ES-I3 (cell line): ENCODE results near the gene SLC7A7.
A peak's percentile ranks its signal among the peaks of the same experiment; 100 is the strongest.
"Not testable (repeated sequence)": the region's sequence is repeated elsewhere in the genome, so short reads cannot be mapped to it uniquely, and the experiment has no call there.

Experiments used
- H3K36me3 ChIP-seq: 2 replicates; pipeline ENCODE4 v1.6.1; 2013; ENCODE audit warnings: mild to moderate bottlenecking, low read length, control low read depth, moderate library complexity; ENCODE audit not compliant: insufficient read depth
- H3K4me1 ChIP-seq: 2 replicates; pipeline ENCODE4 v1.6.1; 2013; ENCODE audit warnings: mild to moderate bottlenecking, control low read depth, low read length; ENCODE audit not compliant: insufficient read depth
- H3K9ac ChIP-seq: 2 replicates; pipeline ENCODE4 v1.6.1; 2013; ENCODE audit warnings: low read depth, mild to moderate bottlenecking, low read length, moderate library complexity
- H3K9me3 ChIP-seq: 2 replicates; pipeline ENCODE4 v1.6.1; 2013; ENCODE audit warnings: mild to moderate bottlenecking, low read length, moderate library complexity; ENCODE audit not compliant: control insufficient read depth, insufficient read depth

The SLC7A7 gene

DNA sequence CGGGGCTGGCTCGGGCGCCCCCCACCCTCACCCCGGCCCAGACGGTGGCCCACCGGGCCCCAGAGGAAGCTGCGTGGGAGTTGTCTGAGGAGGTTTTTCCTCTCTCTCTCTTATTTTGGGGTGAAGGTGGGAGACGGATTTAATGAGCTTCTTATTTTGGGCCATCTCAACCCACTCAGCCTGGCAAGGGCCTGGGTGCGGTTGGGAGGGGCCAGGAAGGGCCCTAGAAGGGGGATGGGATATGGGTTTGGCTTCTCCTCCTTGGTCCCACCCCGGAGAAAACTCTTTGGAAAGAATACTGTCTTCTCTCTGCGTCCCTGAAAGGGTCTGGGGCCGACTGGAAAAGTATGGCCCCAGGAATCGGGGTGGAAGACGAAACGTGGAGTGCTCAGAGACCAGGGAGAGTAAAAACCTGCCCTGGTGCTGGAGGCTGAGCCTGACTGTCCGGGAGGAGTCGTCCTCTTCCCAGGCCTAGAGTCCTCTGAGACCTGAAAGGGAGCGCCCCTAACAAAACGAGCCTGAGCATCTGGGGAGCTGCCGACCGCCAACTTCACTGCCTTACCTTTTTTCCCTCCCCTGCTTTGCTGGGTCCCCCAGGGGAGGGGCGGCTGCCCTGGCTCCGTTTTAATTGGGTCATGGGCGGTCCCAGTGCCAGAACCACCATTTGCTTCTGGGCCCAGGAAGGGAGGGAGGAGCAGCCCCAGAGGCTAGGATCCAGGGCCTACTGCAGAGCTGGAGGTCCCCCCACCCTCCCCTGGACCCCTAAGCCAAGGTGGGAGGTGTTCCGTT is 22.7 kb upstream of the SLC7A7 start:
- Histone ChIP-seq H3K4me1 (peaks cover 19% of the 10 kb centered on the region), H3K9me3 (no peaks in the 10 kb centered on the region), H3K9ac (peak overlapping the region; percentile 92), H3K36me3 (peaks cover 16% of the 10 kb centered on the region; the same call in 1 of the 2 replicates)

- peaks cover 11% of the 10 kb centered on the region; the same call in 1 of the 2 replicates for H3K36me3 ChIP-seq
- H3K9ac ChIP-seq, result peak overlapping the region; percentile 92
- H3K4me1 ChIP-seq, result peaks cover 19% of the 10 kb centered on the region
- no peaks in the 10 kb centered on the region for H3K9me3 ChIP-seq
These were observed 22.0 kb upstream of the SLC7A7 start for GRCh38 chr14:22837114-22837749.

DNA sequence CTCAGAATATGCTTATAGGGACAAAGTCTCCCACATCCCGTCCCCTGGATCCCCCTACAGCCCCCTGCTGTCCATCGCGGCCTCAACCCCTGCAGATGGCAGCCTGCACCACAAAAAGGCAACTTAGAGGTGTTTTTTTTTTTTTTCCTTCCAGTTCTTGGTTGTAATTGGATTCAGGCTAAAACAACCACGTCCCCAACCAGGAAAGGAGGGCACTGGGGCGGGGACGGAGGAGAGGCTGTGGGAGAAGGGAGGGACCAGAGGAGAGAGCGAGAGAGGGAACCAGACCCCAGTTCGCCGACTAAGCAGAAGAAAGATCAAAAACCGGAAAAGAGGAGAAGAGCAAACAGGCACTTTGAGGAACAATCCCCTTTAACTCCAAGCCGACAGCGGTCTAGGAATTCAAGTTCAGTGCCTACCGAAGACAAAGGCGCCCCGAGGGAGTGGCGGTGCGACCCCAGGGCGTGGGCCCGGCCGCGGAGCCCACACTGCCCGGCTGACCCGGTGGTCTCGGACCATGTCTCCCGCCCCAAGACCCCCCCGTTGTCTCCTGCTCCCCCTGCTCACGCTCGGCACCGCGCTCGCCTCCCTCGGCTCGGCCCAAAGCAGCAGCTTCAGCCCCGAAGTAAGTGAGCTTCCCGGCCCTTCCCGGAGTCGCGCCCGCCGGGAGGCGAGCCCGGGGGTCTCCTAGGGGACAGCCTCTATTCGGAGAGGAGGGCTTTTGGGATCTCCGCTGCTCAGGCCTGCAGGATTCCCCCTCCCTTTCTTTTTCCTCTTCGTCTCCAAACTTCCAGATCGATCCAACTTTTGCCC is 21.3 kb upstream of the SLC7A7 start, which contains the start of gene MMP14:
Gene MMP14 (plus strand): TSS at position 285 of the 813 bp plus-strand sequence. CDS start 233 bp downstream, at position 518.
- H3K9ac ChIP-seq, result peak within 1 kb of the TSS; percentile 92
- H3K4me1 ChIP-seq, result peaks cover 19% of the 10 kb centered on the region
- 0 out of 2 replicates have a peak, but pooled peaks cover 7% of the 10 kb centered on the region for H3K36me3 ChIP-seq

GRCh38 chr14:22835505-22835904 is 20.3 kb upstream of the SLC7A7 start:
- Histone ChIP-seq H3K36me3 (0 out of 2 replicates have a peak, but pooled peaks cover 9% of the 10 kb centered on the region), H3K9me3 (no peaks in the 10 kb centered on the region), H3K9ac (0 out of 2 replicates have a peak overlapping the region, but pooled peaks have one; percentile 92)

More for the DNA sequence above, 21.3 kb upstream of the SLC7A7 start, which contains the start of gene MMP14:
- no peaks in the 10 kb centered on the region for H3K9me3 ChIP-seq

GRCh38 chr14:22830443-22831010 is 15.3 kb upstream of the SLC7A7 start:
- Histone ChIP-seq H3K36me3 (0 out of 2 replicates have a peak, but pooled peaks cover 7% of the 10 kb centered on the region), H3K9ac (peak overlapping the region; percentile 91), H3K4me1 (0 out of 2 replicates have a peak, but pooled peaks cover 5% of the 10 kb centered on the region), H3K9me3 (no peaks in the 10 kb centered on the region)

More at GRCh38 chr14:22835505-22835904, 20.3 kb upstream of the SLC7A7 start:
- H3K4me1 ChIP-seq, result peaks cover 19% of the 10 kb centered on the region

DNA sequence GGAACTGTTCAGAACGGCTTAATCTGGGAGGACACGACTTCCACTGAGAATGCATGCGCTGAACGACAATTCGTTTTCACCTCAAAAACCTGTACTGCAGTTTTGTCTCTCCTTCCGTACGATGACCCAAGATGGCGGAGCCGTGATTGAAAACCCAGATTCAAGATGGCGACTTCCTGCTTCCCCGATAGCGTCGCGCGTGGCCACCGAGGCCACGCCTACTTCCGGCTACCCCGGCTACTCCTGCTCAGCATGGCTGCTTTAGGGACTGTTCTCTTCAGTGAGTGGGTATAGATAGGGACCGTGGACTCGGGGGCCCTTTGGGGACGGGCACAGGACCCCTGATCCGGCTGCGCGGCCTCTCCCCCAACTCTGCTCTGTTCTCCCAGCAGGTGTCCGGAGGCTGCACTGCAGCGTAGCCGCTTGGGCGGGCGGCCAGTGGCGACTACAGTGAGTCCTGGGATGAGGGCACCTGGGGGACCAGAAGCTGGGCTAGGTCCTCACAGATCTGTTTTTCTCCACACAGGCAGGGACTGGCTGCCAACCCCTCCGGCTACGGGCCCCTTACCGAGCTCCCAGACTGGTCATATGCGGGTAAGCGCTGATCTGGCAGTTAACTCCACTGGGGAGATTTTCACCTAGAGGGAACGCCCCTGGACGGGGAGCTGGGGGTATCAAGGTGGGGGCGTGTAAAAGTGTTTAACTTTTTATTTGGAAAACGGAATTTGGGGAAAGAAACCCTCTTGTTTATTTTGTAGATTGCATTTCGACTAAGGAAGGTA is 14.6 kb upstream of the SLC7A7 start, which contains the start of gene MRPL52:
Gene MRPL52 (plus strand): TSS at position 227 of the 782 bp plus-strand sequence. CDS start 26 bp downstream, at position 253.
- peaks cover 8% of the 10 kb centered on the region for H3K4me1 ChIP-seq
- 0 out of 2 replicates have a peak, but pooled peaks cover 6% of the 10 kb centered on the region for H3K36me3 ChIP-seq
- H3K9ac ChIP-seq, result peak within 1 kb of the TSS; percentile 91
- no peaks in the 10 kb centered on the region for H3K9me3 ChIP-seq

- not testable (repeated sequence) for H3K36me3 ChIP-seq, H3K9me3 ChIP-seq
- peak overlapping the region; percentile 91 for H3K9ac ChIP-seq
- H3K4me1 ChIP-seq, result peaks cover 12% of the 10 kb centered on the region
These were observed 13.9 kb upstream of the SLC7A7 start for GRCh38 chr14:22829076-22829660.

GRCh38 chr14:22824711-22825359 is 9.6 kb upstream of the SLC7A7 start:
- no peak overlapping the region for H3K9ac ChIP-seq
- H3K9me3 ChIP-seq, result no peaks in the 10 kb centered on the region

GRCh38 chr14:22822571-22823098 is 7.4 kb upstream of the SLC7A7 start:
- Histone ChIP-seq H3K9ac (peak overlapping the region; percentile 92), H3K9me3 (no peaks in the 10 kb centered on the region), H3K36me3 (no peaks in the 10 kb centered on the region), H3K4me1 (peaks cover 32% of the 10 kb centered on the region)

More at GRCh38 chr14:22824711-22825359, 9.6 kb upstream of the SLC7A7 start:
- Histone ChIP-seq H3K36me3 (no peaks in the 10 kb centered on the region), H3K4me1 (peaks cover 23% of the 10 kb centered on the region)

DNA sequence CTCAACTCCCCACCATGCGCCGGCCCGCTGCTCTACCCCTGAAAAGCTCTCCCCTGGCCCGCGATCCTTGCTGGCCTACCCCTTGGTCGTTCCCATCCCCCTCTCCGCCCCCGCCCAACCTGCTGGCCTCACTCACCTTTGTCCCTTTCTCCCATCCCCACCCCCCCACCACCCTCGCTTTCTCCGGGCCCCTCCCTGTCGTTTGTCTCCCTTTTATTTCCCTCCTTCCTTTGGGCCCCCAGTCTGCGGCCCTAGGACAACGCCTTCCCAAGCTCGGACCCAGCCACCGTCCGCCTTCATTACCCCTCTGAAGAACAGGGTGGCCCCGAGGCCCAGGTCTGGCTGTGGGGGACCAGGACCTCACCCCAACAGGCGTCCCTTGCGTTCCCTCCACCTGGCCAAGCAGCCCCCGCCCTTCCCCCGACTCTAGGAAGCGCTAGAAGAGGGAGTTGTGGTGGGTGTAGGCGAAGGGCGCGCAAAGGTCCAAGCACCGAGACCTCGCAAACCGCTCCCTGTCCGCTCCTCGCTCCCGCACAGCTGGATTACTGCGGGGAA is 6.9 kb upstream of the SLC7A7 start:
- Histone ChIP-seq H3K4me1 (peaks cover 28% of the 10 kb centered on the region), H3K36me3 (no peaks in the 10 kb centered on the region), H3K9ac (peak overlapping the region; percentile 92), H3K9me3 (no peaks in the 10 kb centered on the region)

GRCh38 chr14:22821193-22822015 is 6.2 kb upstream of the SLC7A7 start:
- Histone ChIP-seq H3K9me3 (no peaks in the 10 kb centered on the region), H3K36me3 (no peaks in the 10 kb centered on the region), H3K9ac (peak overlapping the region; percentile 72), H3K4me1 (peaks cover 28% of the 10 kb centered on the region)
